HT1080 (cell line): ENCODE results near the gene RC3H1. TPM values are rescaled to one million over a fixed set of nuclear protein-coding genes. Genes with fewer than 3 reads are reported as not detected.

ENCODE experiments used
- DNase-seq: peaks from one replicate; pipeline ENCODE4 v3.0.0-alpha.2; 2015; ENCODE audit warnings: low read depth
- small RNA-seq: library from RNA; depleted of rRNA; stranded (forward); fragments of <200 nt; gene quantifications from one replicate; pipeline ENCODE3, GENCODE V24; 2014
- total RNA-seq: library from RNA; depleted of rRNA; stranded (reverse); fragments of >200 nt; shearing (Covaris generic); gene quantifications from 2 replicates; pipeline ENCODE4 v1.2.3, GENCODE V29; 2014; rRNA removed

RC3H1 gene
- total RNA-seq, 1 experiment from 2014 or later, result 22.4 TPM

GRCh38 chr1:173888749-173889148 is 133.4 kb downstream of the RC3H1 start:
- no peak for DNase-seq

- DNase-seq, result no peak
These were observed 134.5 kb downstream of the RC3H1 start for GRCh38 chr1:173887627-173888026.

GRCh38 chr1:173886746-173887611 is 135.2 kb downstream of the RC3H1 start:
- DNase-seq, result no peak

GRCh38 chr1:173884701-173885100 is 137.5 kb downstream of the RC3H1 start:
- DNase-seq, result no peak

Small RNA genes within 50 kb of the gene (small RNA-seq; reads per million reads assigned to genes)
- gene RNA5SP67, result 0.09 reads per million
- not detected for gene RNA5SP68

Other genes with a start within 250 kb of the RC3H1 start
- 51.1 and 60.6 TPM in 2 replicates for gene DARS2, start 197.7 kb downstream of the RC3H1 start, total RNA-seq
- gene CENPL, start 197.5 kb downstream of the RC3H1 start, total RNA-seq, result 24.8 and 28.0 TPM in 2 replicates
- gene GAS5, start 154.4 kb downstream of the RC3H1 start, total RNA-seq, result 409 and 619 TPM in 2 replicates
- gene ZBTB37, start 154.0 kb downstream of the RC3H1 start, total RNA-seq, result 3.6 and 3.8 TPM in 2 replicates
- gene SERPINC1, start 105.0 kb downstream of the RC3H1 start, total RNA-seq, result not detected in 2 replicates
- gene RABGAP1L, start 137.2 kb upstream of the RC3H1 start, total RNA-seq, result 8.4 and 9.1 TPM in 2 replicates